ENCODE results near the gene TMPRSS11F. TPM values are rescaled to one million over a fixed set of nuclear protein-coding genes. Genes with fewer than 3 reads are reported as not detected.

The TMPRSS11F gene
- total RNA-seq (2022; extraction: Qiagen RNA extraction) = not detected in 5 replicates

GRCh38 chr4:68129793-68130192 is at the start of gene TMPRSS11F:
Gene TMPRSS11F (minus strand): TSS chr4:68129869. CDS start chr4:68129820, 49 bp downstream.

Other genes with a start within 250 kb of the TMPRSS11F start
- gene TMPRSS11D, start 245.9 kb downstream of the TMPRSS11F start, total RNA-seq (2022; extraction: Qiagen RNA extraction) = not detected in 5 replicates
- gene TMPRSS11A, start 166.4 kb downstream of the TMPRSS11F start, total RNA-seq (2022; extraction: Qiagen RNA extraction) = not detected in 5 replicates
- gene TMPRSS11B, start 115.8 kb upstream of the TMPRSS11F start, total RNA-seq (2022; extraction: Qiagen RNA extraction) = not detected in 5 replicates
- 31.4 to 35.1 TPM (median 32.7 TPM) in 5 replicates for gene YTHDC1, start 220.2 kb upstream of the TMPRSS11F start, total RNA-seq (2022; extraction: Qiagen RNA extraction)

Data from A549 treated with Mapracorat at 1 μM for 4 hours (cell line).